GM12874 (cell line): ENCODE results near the gene IKZF5.

Source experiments
- CTCF ChIP-seq: IDR thresholded peaks from 2 replicates; pipeline ENCODE4 v1.5.1; 2011; ENCODE audit warnings: low read depth, mild to moderate bottlenecking, control low read depth, low read length, moderate library complexity; ENCODE audit not compliant: insufficient read depth

IKZF5 gene

DNA sequence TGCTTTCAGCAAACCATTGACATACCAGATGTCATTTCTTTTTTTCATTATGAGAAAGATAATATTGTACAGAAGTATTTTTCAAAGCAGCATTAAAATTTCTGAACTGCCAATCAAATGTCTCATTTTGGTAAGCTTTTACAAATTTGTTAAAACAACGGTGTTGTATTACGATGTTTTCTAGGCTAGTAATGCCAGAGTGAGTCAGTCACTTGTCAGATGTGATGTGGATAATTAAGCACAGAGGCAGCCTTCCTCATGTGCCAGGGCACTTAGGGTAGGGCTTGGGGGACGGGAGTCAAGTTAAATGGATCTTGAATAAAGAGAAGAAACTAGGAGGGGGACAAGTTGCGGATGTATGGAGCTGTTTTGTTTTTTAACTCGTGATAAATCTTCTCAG is 18.3 kb downstream of the IKZF5 start:
- TF ChIP-seq CTCF: no peak

DNA sequence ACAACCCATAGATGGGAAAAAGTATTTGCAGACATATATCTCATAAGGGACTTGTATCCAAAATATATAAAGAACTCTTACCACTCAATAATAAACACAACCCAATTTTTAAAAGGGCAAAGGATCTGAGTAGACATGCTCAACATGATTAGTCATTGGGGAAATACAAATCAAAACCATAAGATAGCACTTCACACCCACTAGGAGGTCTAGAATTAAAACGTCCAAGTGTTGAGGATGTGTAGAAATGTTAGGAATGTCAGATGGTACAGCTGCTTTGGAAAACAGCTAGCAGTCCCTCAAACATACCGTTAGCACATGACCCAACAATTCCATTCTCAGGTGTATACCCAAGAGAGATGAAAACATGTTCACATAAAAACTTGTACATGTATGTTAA is 20.1 kb downstream of the IKZF5 start:
- TF ChIP-seq CTCF: no peak

DNA sequence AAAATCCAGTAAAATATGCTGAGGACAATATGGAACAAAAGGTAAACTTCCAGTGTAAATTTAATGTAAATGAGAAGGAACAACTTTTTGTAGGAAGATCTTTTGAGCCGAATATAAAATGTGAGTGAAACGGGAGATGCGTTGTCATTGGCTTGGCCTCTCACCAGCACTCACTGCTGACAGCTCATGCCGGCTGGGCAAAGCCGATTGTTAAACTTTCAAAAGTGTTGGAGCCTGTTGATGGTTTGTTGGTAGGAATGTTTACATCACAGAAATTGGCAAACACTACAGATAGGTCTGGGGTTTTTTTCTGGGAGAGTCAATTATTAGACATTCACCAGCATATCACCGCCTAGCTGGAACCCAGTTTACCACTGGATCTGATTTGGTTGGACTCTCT is 22.3 kb downstream of the IKZF5 start:
- TF ChIP-seq CTCF: no peak

DNA sequence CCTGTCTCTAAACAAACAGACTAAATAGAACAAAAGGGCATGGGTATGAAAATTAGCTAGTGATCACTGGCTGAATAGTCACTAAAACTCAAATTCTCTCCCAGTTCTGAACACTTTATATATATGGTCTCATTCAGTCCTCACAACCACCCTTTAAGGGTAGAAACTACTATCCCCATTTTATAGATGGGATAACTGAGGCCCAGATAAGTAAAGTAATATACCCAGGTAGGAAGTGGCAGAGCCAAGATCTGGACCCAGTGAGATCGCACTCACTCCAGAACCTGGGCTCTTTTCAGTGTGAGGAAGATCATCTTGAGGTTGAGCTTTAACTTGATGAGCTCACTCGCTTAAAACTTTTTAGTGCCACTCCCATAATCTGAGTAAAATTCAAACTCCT is 23.9 kb downstream of the IKZF5 start:
- TF ChIP-seq CTCF: no peak

GRCh38 chr10:122983898-122984297 is 24.7 kb downstream of the IKZF5 start:
- no peak for TF ChIP-seq CTCF

DNA sequence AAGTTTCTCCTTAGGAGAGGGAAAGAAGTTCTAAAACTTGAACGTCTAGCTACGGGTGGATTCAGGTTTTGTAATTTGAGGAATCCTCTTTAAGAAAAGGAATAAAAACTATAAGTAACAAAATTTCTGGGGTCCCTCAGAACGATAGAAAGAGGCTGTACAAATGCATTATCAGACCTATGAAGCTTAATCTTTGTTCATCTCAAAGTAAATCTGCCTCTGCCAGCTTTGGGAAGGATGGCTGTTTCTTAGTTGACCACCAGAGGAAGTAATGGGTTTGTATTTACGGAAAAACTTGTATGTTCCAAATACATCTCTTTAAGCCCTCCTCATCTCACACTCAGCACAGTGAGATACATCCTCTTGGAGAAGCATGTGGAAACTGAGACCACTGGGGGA is 27.5 kb downstream of the IKZF5 start:
- peak; percentile 40; the same call in 1 of the 2 replicates for TF ChIP-seq CTCF

GRCh38 chr10:122980209-122981065 is 28.2 kb downstream of the IKZF5 start, which contains the start of gene PSTK:
Gene PSTK (plus strand): TSS chr10:122980401. CDS start chr10:122980480, 79 bp downstream.
- peak; percentile 99 for TF ChIP-seq CTCF
